ENCODE results near the gene MFAP4. TPM values are rescaled to one million over a fixed set of nuclear protein-coding genes. Genes with fewer than 3 reads are reported as not detected.
A peak's percentile ranks its signal among the peaks of the same experiment; 100 is the strongest.

MFAP4 gene
- total RNA-seq, 1 experiment from 2014 or later, result 4.0 TPM

- ATAC-seq (no peak), DNase-seq (ENCODE audit: low spot score) (no peak)
- no peaks in the 10 kb centered on the region for H3K27me3 Mint-ChIP-seq (ENCODE audit: low read depth)
- no peak overlapping the region for H3K4me3 Mint-ChIP-seq
- TF ChIP-seq ZNF532 (CRISPR knock-in tag; IDR thresholded peaks at IDR 0.05; ENCODE audit: borderline replicate concordance) (no peak), RELA (CRISPR knock-in tag; IDR thresholded peaks at IDR 0.05; ENCODE audit: borderline replicate concordance) (no peak), ZNF219 (CRISPR knock-in tag; IDR thresholded peaks at IDR 0.05; ENCODE audit: borderline replicate concordance) (no peak), PREB (CRISPR knock-in tag; IDR thresholded peaks at IDR 0.05; ENCODE audit: borderline replicate concordance) (no peak), ATF2 (CRISPR knock-in tag; IDR thresholded peaks at IDR 0.05; ENCODE audit: borderline replicate concordance, low read depth) (0 out of 2 replicates have a peak, but pooled peaks have one; percentile 35), SMAD3 (CRISPR knock-in tag; IDR thresholded peaks at IDR 0.05; ENCODE audit: borderline replicate concordance) (no peak)
- ChIA-PET POLR2A (interaction anchor here (0.6 to 1.1 kb wide), 2 partner anchors 13 to 397 kb away, joined by 3 to 7 read pairs; partner anchors contain the start of gene MAPK7), CTCF (interaction anchor here (0.8 to 5.4 kb wide), 11 partner anchors 13 to 402 kb away, joined by 3 to 91 read pairs (median 10); partner anchors contain the start of genes MAPK7 and MFAP4)
- H3K4me1 Mint-ChIP-seq, result peaks cover 22% of the 10 kb centered on the region
- H3K27ac Mint-ChIP-seq, result no peak overlapping the region
- H3K36me3 Mint-ChIP-seq, result 0 out of 2 replicates have a peak, but pooled peaks cover 2% of the 10 kb centered on the region
- no peaks in the 10 kb centered on the region for H3K9me3 Mint-ChIP-seq
Measured at GRCh38 chr17:19364699-19365498, 22.1 kb downstream of the MFAP4 start.

GRCh38 chr17:19363460-19364035, 23.4 kb downstream of the MFAP4 start:
- ATAC-seq (no peak), DNase-seq (ENCODE audit: low spot score) (no peak)
- Mint-ChIP-seq H3K27me3 (ENCODE audit: low read depth) (no peaks in the 10 kb centered on the region), H3K4me1 (peaks cover 22% of the 10 kb centered on the region), H3K9me3 (no peaks in the 10 kb centered on the region), H3K4me3 (peak overlapping the region; percentile 83), H3K36me3 (peaks cover 10% of the 10 kb centered on the region), H3K27ac (no peak overlapping the region; the same call in 1 of the 2 replicates)
- ChIA-PET POLR2A (interaction anchor here (0.9 to 1.8 kb wide), 4 partner anchors 14 to 381 kb away, joined by 3 to 14 read pairs (median 4); partner anchors contain the start of gene MAPK7), CTCF (interaction anchor here (0.6 to 5.4 kb wide), 58 partner anchors 9 to 423 kb away, joined by 3 to 91 read pairs (median 5); partner anchors contain the start of genes ALDH3A2, MAPK7, MFAP4 and RNF112)
- TF ChIP-seq CREM (CRISPR knock-in tag; IDR thresholded peaks at IDR 0.05) (no peak), FOXJ3 (CRISPR knock-in tag; IDR thresholded peaks at IDR 0.05; ENCODE audit: borderline replicate concordance) (no peak), ATF3 (CRISPR knock-in tag; conservative IDR thresholded peaks at IDR 0.05) (no peak), ZMAT4 (CRISPR knock-in tag; IDR thresholded peaks at IDR 0.05) (no peak), IRF2 (CRISPR knock-in tag; IDR thresholded peaks at IDR 0.05; ENCODE audit: borderline replicate concordance, low read depth) (no peak), OVOL2 (CRISPR knock-in tag; IDR thresholded peaks at IDR 0.05; ENCODE audit: borderline replicate concordance) (no peak), ARID4B (CRISPR knock-in tag; IDR thresholded peaks at IDR 0.05; ENCODE audit: borderline replicate concordance) (no peak), ZNF532 (CRISPR knock-in tag; IDR thresholded peaks at IDR 0.05; ENCODE audit: borderline replicate concordance) (no peak)
